Spleen (tissue), 11 donors: ENCODE measurements around the gene UNC5A. TPM values are rescaled to one million over a fixed set of nuclear protein-coding genes. Genes with fewer than 3 reads are reported as not detected.

Source experiments
- DNase-seq: peaks from one replicate; pipeline ENCODE4 v3.0.0-alpha.2; 2020
- H3K27ac ChIP-seq, 8 donors: fragments of 200-600 bp; sonication (generic) in 7 of 8; 1 replicate in 4 of 8; 2 replicates in 4 of 8; pipeline versions ENCODE4 v1.5.0 to v1.8.0; 2016 to 2021; ENCODE audit warnings: inconsistent platforms in 4 of 8, mild to moderate bottlenecking in 4 of 8, moderate library complexity in 1 of 8
- H3K27me3 ChIP-seq, 7 donors: fragments of 200-600 bp; sonication (generic) in 6 of 7; replicated peaks in 1 of 7; 1 replicate in 4 of 7; 2 replicates in 3 of 7; pipeline versions ENCODE4 v1.5.0 to v1.8.0; 2016 to 2021; ENCODE audit warnings: inconsistent platforms in 3 of 7, mild to moderate bottlenecking in 1 of 7
- H3K36me3 ChIP-seq, 6 donors: fragments of 200-600 bp; sonication (generic) in 5 of 6; 1 replicate in 4 of 6; 2 replicates in 2 of 6; pipeline versions ENCODE4 v1.5.0 to v1.8.0; 2016 to 2021; ENCODE audit warnings: inconsistent platforms in 2 of 6
- H3K4me1 ChIP-seq, 6 donors: fragments of 200-600 bp; sonication (generic) in 5 of 6; 1 replicate in 3 of 6; 2 replicates in 3 of 6; pipeline versions ENCODE4 v1.5.0 to v1.8.0; 2016 to 2021; ENCODE audit warnings: inconsistent platforms in 3 of 6
- H3K4me3 ChIP-seq, 8 donors: fragments of 200-600 bp; sonication (generic) in 7 of 8; 1 replicate in 4 of 8; 2 replicates in 4 of 8; pipeline versions ENCODE4 v1.5.0 to v1.8.0; 2016 to 2021; ENCODE audit warnings: inconsistent platforms in 4 of 8, mild to moderate bottlenecking in 4 of 8, moderate library complexity in 2 of 8
- H3K9me3 ChIP-seq, 8 donors: fragments of 200-600 bp; sonication (generic) in 7 of 8; 1 replicate in 4 of 8; 2 replicates in 4 of 8; pipeline versions ENCODE4 v1.5.0 to v1.8.0; 2016 to 2021; ENCODE audit warnings: inconsistent platforms in 4 of 8
- POLR2A ChIP-seq, 3 donors: fragments of 450-650 bp; IDR thresholded peaks; one replicate each; pipeline ENCODE4 v1.5.1; 2017; ENCODE audit warnings: antibody characterized with exemption in 3 of 3, mild to moderate bottlenecking in 1 of 3
- POLR2AphosphoS5 ChIP-seq, 3 donors: sonication (generic); formaldehyde crosslinking; IDR thresholded peaks; one replicate each; pipeline ENCODE4 v1.5.1; 2017; ENCODE audit warnings: antibody characterized with exemption in 3 of 3
- WGBS, 5 donors: extraction: QIAGEN DNeasy Blood & Tissue Kit in 3 of 5; methylation state at CpG; one replicate each; pipeline versions ENCODE4 v1.1.5 to v1.1.7; 2013 to 2018; 5-methylcytosine and 5-hydroxymethylcytosine counted together
- intact Hi-C: fragments of 100-400 bp; cut with DNase I; formaldehyde crosslinking; loops from one replicate; pipeline ENCODE4 v1.15.0; 2023; ENCODE audit warnings: low total_unique reads
- polyA plus RNA-seq, 3 donors: library from polyadenylated mRNA; stranded (reverse); fragments of 200-250 nt; gene quantifications; one replicate each; pipeline ENCODE4 v1.2.1, GENCODE V29; 2013
- total RNA-seq, 7 donors: library from RNA; depleted of rRNA in 3 of 7; stranded (reverse); fragments of >200 nt in 3 of 7; fragmentation: NEBNext Ultra II Directional in 4 of 7; extraction: Animal tissue kit (Norgen Biotek cat#: 25700) in 4 of 7; gene quantifications; one replicate each; pipeline versions ENCODE4 v1.1.0 to v1.2.1, GENCODE V29; 2016 to 2021
- TF ChIP-seq, protein P1 (sequence below), 11 experiments: fragments of 200-600 bp in 7 of 11; fragments of 450-650 bp in 4 of 11; sonication (generic) in 4 of 11; IDR thresholded peaks in 8 of 11; conservative IDR thresholded peaks in 3 of 11; 1 replicate in 7 of 11; 2 replicates in 4 of 11; pipeline versions ENCODE4 v1.4.0 to v1.8.0; 2016 to 2021; ENCODE audit warnings: antibody characterized with exemption in 11 of 11, inconsistent platforms in 4 of 11, mild to moderate bottlenecking in 1 of 11
- donor health status: healthy with polysubstance abuse.
- donor health status: DM: no; HTN: no; CAD: no; lungs with moderate emphysema.
- donor health status: DM: no; HTN: no; CAD: no.
- donor health status: Bipolar disorder and iron deficiency.
- donor health status: healthy.
- donor health status: DM: no; HTN: no; CAD: no.
- donor health status: DM: yes; HTN: yes; CAD: no.

UNC5A gene
- total and polyA plus RNA-seq, 10 donors: 0.03 to 0.06 TPM; not detected in 8

DNA sequence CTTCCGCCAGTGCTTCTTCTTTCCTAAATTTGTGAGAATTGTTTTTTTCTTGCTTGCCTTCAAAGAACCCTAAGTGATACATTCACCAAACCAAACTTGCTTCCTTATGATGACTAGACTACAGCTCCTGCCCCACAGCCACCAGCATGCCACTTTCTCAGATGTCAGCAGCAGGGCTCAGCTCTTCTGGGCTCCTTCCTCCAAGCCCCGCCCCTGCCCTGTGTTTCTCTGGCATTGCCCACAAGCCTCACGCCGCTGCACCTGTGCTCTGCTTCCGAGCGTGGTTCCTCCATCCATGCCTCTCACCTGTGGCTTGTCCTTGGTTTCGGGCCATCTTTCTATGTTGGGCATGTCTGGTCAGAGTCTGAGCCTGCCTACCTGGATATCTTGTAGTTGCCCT lies 10.6 kb downstream of the UNC5A start:
- no peak for TF ChIP-seq POLR2AphosphoS5 (IDR thresholded peaks at IDR 0.05)
- no peak for TF ChIP-seq POLR2A (IDR thresholded peaks at IDR 0.05)
- TF ChIP-seq, protein P1, sequence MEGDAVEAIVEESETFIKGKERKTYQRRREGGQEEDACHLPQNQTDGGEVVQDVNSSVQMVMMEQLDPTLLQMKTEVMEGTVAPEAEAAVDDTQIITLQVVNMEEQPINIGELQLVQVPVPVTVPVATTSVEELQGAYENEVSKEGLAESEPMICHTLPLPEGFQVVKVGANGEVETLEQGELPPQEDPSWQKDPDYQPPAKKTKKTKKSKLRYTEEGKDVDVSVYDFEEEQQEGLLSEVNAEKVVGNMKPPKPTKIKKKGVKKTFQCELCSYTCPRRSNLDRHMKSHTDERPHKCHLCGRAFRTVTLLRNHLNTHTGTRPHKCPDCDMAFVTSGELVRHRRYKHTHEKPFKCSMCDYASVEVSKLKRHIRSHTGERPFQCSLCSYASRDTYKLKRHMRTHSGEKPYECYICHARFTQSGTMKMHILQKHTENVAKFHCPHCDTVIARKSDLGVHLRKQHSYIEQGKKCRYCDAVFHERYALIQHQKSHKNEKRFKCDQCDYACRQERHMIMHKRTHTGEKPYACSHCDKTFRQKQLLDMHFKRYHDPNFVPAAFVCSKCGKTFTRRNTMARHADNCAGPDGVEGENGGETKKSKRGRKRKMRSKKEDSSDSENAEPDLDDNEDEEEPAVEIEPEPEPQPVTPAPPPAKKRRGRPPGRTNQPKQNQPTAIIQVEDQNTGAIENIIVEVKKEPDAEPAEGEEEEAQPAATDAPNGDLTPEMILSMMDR (IDR thresholded peaks at IDR 0.05 in 8 of 11, conservative IDR thresholded peaks at IDR 0.05 in 3 of 11): no peak
- no peak for DNase-seq
- H3K27me3 ChIP-seq: peaks cover 0 to 87% (median 43%) of the 10 kb centered on the region in 7 donors
- intact Hi-C loops: no loop called here
- WGBS, 5 donors: 75 to 86% (median 85%) methylated on average over 7 of the region's 7 CpGs
- H3K27ac ChIP-seq: no peak overlapping the region
- H3K4me1 ChIP-seq: peaks cover 6 to 19% (median 16%) of the 10 kb centered on the region in 6 donors
- H3K36me3 ChIP-seq: no peaks in the 10 kb centered on the region
- H3K9me3 ChIP-seq: no peaks in the 10 kb centered on the region
- no peak overlapping the region for H3K4me3 ChIP-seq

DNA sequence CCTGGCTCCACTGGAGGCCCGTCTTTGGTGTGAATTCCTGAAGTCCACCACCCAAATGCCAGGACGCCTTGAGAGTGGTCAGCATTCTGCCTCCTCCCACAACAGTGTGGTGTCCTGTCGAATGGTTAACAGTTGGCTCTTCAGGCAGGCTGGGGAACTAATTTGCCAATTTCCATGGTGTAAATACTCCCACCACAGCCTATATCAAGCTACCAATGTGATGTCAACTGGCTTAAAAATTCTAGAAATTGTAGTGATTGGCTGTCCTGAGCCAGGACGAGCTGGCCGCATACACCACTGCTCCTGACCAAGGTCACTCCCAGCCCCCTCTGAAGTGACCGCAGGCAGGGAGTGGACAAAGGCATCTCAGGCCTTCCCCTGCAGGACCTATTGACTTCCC lies 11.1 kb downstream of the UNC5A start:
- TF ChIP-seq, protein P1 (IDR thresholded peaks at IDR 0.05 in 8 of 11, conservative IDR thresholded peaks at IDR 0.05 in 3 of 11): no peak
- TF ChIP-seq POLR2AphosphoS5 (IDR thresholded peaks at IDR 0.05) (no peak), POLR2A (IDR thresholded peaks at IDR 0.05) (no peak)
- no peak overlapping the region for H3K4me3 ChIP-seq
- no peak overlapping the region for H3K27ac ChIP-seq
- H3K9me3 ChIP-seq: no peaks in the 10 kb centered on the region
- DNase-seq: no peak
- H3K36me3 ChIP-seq: no peaks in the 10 kb centered on the region
- H3K4me1 ChIP-seq: peaks cover 6 to 19% (median 16%) of the 10 kb centered on the region in 6 donors
- peaks cover 0 to 82% (median 38%) of the 10 kb centered on the region in 7 donors for H3K27me3 ChIP-seq
- 78 to 87% (median 84%) methylated on average over 6 of the region's 6 CpGs for WGBS, 5 donors
- intact Hi-C loops: no loop called here

GRCh38 chr5:176822041-176822792 lies 11.9 kb downstream of the UNC5A start:
- intact Hi-C loops: no loop called here
- no peak for TF ChIP-seq POLR2AphosphoS5 (IDR thresholded peaks at IDR 0.05)
- Histone ChIP-seq H3K4me3 (no peak overlapping the region), H3K4me1 (peaks cover 6 to 15% (median 14%) of the 10 kb centered on the region in 6 donors), H3K9me3 (no peaks in the 10 kb centered on the region), H3K36me3 (no peaks in the 10 kb centered on the region), H3K27ac (no peak overlapping the region), H3K27me3 (peaks cover 0 to 74% (median 30%) of the 10 kb centered on the region in 7 donors)
- no peak for DNase-seq
- 78 to 88% (median 82%) methylated on average over 13 of the region's 13 CpGs for WGBS, 5 donors

DNA sequence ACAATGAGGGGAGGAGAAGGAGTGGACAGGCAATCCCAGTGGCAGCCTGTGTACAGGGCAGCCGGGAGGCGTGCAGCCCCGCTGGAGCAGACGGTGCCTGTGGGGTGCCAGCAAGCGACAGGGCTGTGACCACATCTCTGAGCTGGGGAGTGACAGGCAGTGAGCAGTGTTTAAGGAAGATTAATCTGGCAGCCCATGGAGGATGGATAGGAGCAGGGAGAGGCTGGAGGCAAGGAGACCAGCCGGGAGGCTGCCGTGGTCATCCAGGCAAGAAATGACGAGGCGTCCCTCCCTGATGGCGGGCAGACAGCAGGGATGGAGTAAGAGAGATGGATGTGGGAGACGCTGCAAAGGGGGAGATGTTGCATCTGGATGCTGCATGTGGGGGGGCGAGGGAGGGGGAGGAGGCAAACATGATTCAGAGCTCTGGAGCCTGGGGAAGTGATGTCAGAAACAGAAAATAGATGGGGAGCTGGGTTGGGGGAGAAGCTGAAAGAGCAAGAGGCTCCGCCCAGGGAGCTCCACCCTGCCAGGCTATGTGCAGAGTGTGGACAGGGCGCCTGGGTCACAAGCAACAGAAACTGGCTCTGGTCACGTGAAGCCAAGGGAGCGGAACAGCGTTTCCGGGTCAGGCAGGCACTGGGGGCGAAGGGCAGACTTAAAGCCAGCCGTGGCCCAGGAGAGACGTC lies 12.6 kb downstream of the UNC5A start:
- WGBS, 5 donors: 67 to 81% (median 74%) methylated on average over 21 of the region's 21 CpGs
- no peak overlapping the region for H3K4me3 ChIP-seq
- H3K27me3 ChIP-seq: peaks cover 0 to 67% (median 23%) of the 10 kb centered on the region in 7 donors
- H3K4me1 ChIP-seq: peaks cover 5 to 8% (median 7%) of the 10 kb centered on the region in 6 donors
- no peak overlapping the region for H3K27ac ChIP-seq
- intact Hi-C loops: no loop called here
- no peaks in the 10 kb centered on the region for H3K36me3 ChIP-seq
- H3K9me3 ChIP-seq: no peaks in the 10 kb centered on the region
- TF ChIP-seq POLR2A (IDR thresholded peaks at IDR 0.05) (no peak), POLR2AphosphoS5 (IDR thresholded peaks at IDR 0.05) (no peak)
- TF ChIP-seq, protein P1 (IDR thresholded peaks at IDR 0.05 in 8 of 11, conservative IDR thresholded peaks at IDR 0.05 in 3 of 11): no peak
- no peak for DNase-seq
